ENCODE data around the gene EIF2B2. TPM values are rescaled to one million over a fixed set of nuclear protein-coding genes. Genes with fewer than 3 reads are reported as not detected.

Gene EIF2B2
- total RNA-seq, 2 donors from 2014 or later: 35.0 to 41.6 TPM

DNA sequence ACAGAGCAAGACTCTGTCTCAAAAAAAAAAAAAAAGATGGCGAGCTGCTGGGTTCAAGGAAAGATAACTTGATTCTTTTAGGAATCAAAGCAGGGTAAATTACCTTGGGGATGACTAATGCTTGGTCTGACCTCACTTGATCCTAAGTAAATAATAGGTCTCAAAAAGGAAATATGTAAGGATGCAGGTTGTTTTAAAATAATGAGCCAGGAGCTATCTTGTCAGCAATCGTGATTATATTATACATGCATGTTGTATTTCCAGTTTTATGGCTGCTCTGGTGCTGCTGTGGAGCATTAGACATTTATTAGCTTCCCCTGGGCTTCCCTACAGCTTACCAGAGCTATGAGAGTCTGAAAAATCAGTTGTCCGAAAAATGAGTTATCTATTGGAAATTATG, 2.6 kb downstream of the EIF2B2 start:
- no peak overlapping the region for H3K27ac Mint-ChIP-seq
- H3K27me3 ChIP-seq (ENCODE audit: control insufficient read depth, insufficient read depth, low read length, poor library complexity, severe bottlenecking): no peaks in the 10 kb centered on the region
- H3K9me3 Mint-ChIP-seq: peaks cover 3% of the 10 kb centered on the region
- peaks cover 57% of the 10 kb centered on the region for H3K36me3 ChIP-seq (ENCODE audit: control insufficient read depth, insufficient read depth, low read length)
- H3K9me3 ChIP-seq (ENCODE audit: control insufficient read depth, low read length): no peaks in the 10 kb centered on the region
- TF ChIP-seq, protein P1, sequence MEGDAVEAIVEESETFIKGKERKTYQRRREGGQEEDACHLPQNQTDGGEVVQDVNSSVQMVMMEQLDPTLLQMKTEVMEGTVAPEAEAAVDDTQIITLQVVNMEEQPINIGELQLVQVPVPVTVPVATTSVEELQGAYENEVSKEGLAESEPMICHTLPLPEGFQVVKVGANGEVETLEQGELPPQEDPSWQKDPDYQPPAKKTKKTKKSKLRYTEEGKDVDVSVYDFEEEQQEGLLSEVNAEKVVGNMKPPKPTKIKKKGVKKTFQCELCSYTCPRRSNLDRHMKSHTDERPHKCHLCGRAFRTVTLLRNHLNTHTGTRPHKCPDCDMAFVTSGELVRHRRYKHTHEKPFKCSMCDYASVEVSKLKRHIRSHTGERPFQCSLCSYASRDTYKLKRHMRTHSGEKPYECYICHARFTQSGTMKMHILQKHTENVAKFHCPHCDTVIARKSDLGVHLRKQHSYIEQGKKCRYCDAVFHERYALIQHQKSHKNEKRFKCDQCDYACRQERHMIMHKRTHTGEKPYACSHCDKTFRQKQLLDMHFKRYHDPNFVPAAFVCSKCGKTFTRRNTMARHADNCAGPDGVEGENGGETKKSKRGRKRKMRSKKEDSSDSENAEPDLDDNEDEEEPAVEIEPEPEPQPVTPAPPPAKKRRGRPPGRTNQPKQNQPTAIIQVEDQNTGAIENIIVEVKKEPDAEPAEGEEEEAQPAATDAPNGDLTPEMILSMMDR (conservative IDR thresholded peaks at IDR 0.05): no peak
- H3K9ac ChIP-seq (ENCODE audit: extremely low read depth, low read length, poor library complexity, severe bottlenecking): no peak overlapping the region
- 95 to 100% methylated on average over 1 to 3 of the region's 3 CpGs for WGBS, 2 experiments (ENCODE audit: insufficient coverage in 1 of 2, insufficient read length in 1 of 2)
- H3K27ac ChIP-seq (ENCODE audit: low read depth, low read length): no peak overlapping the region
- peaks cover 10% of the 10 kb centered on the region for H3K4me1 ChIP-seq (ENCODE audit: control insufficient read depth, insufficient read depth, low read length)
- H3K36me3 Mint-ChIP-seq (ENCODE audit: low read depth): peaks cover 50% of the 10 kb centered on the region
- peaks cover 13% of the 10 kb centered on the region for H3K4me1 Mint-ChIP-seq
- no peaks in the 10 kb centered on the region for H3K27me3 Mint-ChIP-seq (ENCODE audit: insufficient read depth)
- no peak overlapping the region for H3K4me3 ChIP-seq (ENCODE audit: low read length)
- DNase-seq: no peak
- no peak overlapping the region for H3K4me3 Mint-ChIP-seq

DNA sequence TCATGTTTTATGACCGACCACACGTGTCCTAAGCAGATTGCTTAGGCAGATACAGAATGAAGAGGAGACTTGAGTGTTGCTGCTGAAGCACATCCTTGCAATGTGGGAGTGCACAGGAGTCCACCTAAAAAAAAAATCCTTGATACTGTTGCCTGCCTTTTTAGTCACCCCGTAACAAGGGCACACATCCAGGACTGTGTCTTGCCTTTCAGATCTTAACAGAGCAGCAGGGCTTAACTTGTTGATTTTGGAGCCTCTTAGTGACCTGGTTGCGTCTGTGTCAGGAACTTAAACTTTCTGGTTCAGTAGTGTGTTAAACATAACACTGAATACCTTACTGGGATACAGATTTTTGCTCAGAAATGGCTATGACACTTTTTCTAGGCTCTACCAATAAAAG, 6.5 kb downstream of the EIF2B2 start:
- H3K27ac Mint-ChIP-seq: no peak overlapping the region
- H3K4me3 ChIP-seq (ENCODE audit: low read length): no peak overlapping the region
- no peaks in the 10 kb centered on the region for H3K27me3 Mint-ChIP-seq (ENCODE audit: insufficient read depth)
- TF ChIP-seq, protein P1 (conservative IDR thresholded peaks at IDR 0.05): no peak
- peaks cover 5% of the 10 kb centered on the region for H3K4me1 ChIP-seq (ENCODE audit: control insufficient read depth, insufficient read depth, low read length)
- DNase-seq: no peak
- peaks cover 84% of the 10 kb centered on the region for H3K36me3 ChIP-seq (ENCODE audit: control insufficient read depth, insufficient read depth, low read length)
- H3K9me3 Mint-ChIP-seq: no peaks in the 10 kb centered on the region
- no peak overlapping the region for H3K27ac ChIP-seq (ENCODE audit: low read depth, low read length)
- H3K27me3 ChIP-seq (ENCODE audit: control insufficient read depth, insufficient read depth, low read length, poor library complexity, severe bottlenecking): no peaks in the 10 kb centered on the region
- peaks cover 53% of the 10 kb centered on the region for H3K36me3 Mint-ChIP-seq (ENCODE audit: low read depth)
- H3K9ac ChIP-seq (ENCODE audit: extremely low read depth, low read length, poor library complexity, severe bottlenecking): no peak overlapping the region
- no peaks in the 10 kb centered on the region for H3K4me1 Mint-ChIP-seq
- 96% methylated on average over 4 of the region's 4 CpGs; no CpG with 5 or more reads in 1 of the 2 experiments for WGBS, 2 experiments (ENCODE audit: insufficient coverage in 1 of 2, insufficient read length in 1 of 2)
- H3K4me3 Mint-ChIP-seq: no peak overlapping the region
- no peaks in the 10 kb centered on the region for H3K9me3 ChIP-seq (ENCODE audit: control insufficient read depth, low read length)

DNA sequence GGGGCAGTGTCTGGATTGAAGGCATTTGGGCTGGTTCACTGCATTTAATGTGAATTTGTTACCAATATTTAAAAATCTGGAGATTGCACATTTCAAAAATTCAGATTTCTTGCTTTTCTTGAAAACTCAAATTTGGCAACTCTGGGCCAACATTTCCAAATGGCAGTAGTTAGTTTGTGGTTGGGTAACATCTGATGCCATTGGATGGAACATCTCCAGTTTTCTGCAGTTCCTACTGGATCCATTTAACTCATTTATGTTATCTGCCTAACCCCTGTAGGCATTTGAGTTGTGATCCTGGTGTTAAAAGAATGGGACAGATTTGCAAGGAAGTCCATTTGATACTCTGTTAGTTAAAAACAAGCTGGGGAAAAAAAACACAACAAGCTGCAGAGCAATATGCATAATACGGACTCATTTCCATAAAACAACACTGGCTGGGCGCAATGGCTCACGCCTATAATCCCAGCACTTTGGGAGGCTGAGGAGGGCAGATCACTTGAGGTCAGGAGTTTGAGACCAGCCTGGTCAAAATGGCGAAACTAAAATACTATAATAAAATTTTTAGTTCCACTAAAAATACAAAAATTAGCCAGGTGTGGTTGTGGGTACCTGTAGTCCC, 7.9 kb downstream of the EIF2B2 start:
- WGBS, 2 experiments (ENCODE audit: insufficient coverage in 1 of 2, insufficient read length in 1 of 2): 93 to 95% methylated on average over 3 to 4 of the region's 4 CpGs
- TF ChIP-seq, protein P1 (conservative IDR thresholded peaks at IDR 0.05): no peak
- Histone ChIP-seq H3K9ac (ENCODE audit: extremely low read depth, low read length, poor library complexity, severe bottlenecking) (no peak overlapping the region), H3K4me3 (ENCODE audit: low read length) (no peak overlapping the region), H3K36me3 (ENCODE audit: control insufficient read depth, insufficient read depth, low read length) (peaks cover 87% of the 10 kb centered on the region), H3K9me3 (ENCODE audit: control insufficient read depth, low read length) (no peaks in the 10 kb centered on the region), H3K27me3 (ENCODE audit: control insufficient read depth, insufficient read depth, low read length, poor library complexity, severe bottlenecking) (no peaks in the 10 kb centered on the region), H3K4me1 (ENCODE audit: control insufficient read depth, insufficient read depth, low read length) (peaks cover 5% of the 10 kb centered on the region), H3K27ac (ENCODE audit: low read depth, low read length) (no peak overlapping the region)
- Mint-ChIP-seq H3K36me3 (ENCODE audit: low read depth) (peaks cover 42% of the 10 kb centered on the region), H3K27me3 (ENCODE audit: insufficient read depth) (no peaks in the 10 kb centered on the region), H3K9me3 (no peaks in the 10 kb centered on the region), H3K4me1 (no peaks in the 10 kb centered on the region), H3K27ac (no peak overlapping the region), H3K4me3 (no peak overlapping the region)
- DNase-seq: no peak
